Stimulated activated naive CD8-positive, alpha-beta T cell treated with anti-CD3 and anti-CD28 coated beads, Interleukin-15, amount 100 ng/mL, for 72 hours (primary cell): ENCODE results near the gene NKRF.

Source experiments
- ATAC-seq: fragments of 150-1000 bp; cut with Tn5 transposase; 2 replicates; pipeline ENCODE4 v1.10.0; 2021; ENCODE audit warnings: mild to moderate bottlenecking, moderate library complexity
- DNase-seq, 2 donors: peaks; one replicate each; pipeline ENCODE4 v3.0.0; 2021 to 2022
- H3K27ac Mint-ChIP-seq, 2 donors: one replicate each; pipeline ENCODE4 v1.8.0; 2022; ENCODE audit warnings: mild to moderate bottlenecking in 2 of 2, mixed read lengths in 2 of 2, moderate library complexity in 2 of 2
- H3K27me3 Mint-ChIP-seq: one replicate; pipeline ENCODE4 v1.8.0; 2022; ENCODE audit warnings: mixed read lengths
- H3K4me1 Mint-ChIP-seq: one replicate; pipeline ENCODE4 v1.8.0; 2022; ENCODE audit warnings: mild to moderate bottlenecking, mixed read lengths
- H3K4me3 Mint-ChIP-seq, 2 donors: one replicate each; pipeline ENCODE4 v1.8.0; 2022; ENCODE audit warnings: mild to moderate bottlenecking in 2 of 2, mixed read lengths in 2 of 2, moderate library complexity in 1 of 2
- H3K9me3 Mint-ChIP-seq, 2 donors: one replicate each; pipeline ENCODE4 v1.8.0; 2022; ENCODE audit warnings: mixed read lengths in 2 of 2

NKRF gene

DNA sequence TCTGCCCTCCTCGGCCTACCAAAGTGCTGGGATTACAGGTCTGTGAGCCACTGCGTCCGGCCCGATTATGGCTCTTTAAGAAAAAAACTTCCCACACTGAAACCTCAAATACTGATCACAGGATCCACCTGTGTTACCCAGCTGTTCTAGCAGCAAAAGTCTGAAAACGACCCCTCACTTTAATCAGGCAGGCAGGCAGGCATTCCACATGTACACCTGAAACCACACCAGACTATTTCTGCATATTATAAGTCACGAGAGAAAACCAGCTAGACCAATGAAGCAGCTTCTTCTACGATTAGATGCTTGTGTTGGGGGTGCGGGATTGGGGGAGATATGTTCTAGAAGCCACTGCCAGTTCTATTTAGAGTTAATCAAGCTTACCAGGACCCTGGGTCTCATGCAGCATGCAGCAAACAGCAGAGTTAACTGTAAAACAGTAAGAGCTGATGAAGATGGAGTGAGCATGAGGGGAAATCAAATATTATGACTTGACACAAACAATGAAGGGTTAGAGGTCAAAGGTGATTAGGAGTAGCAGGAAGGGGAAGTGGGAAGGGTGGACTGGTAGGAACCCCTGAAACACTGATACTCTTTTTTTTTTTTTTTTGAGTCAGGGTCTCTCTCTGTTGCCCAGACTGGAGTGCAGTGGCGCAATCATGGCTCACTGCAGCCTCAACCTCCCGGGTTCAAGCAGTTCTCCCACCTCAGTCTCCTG, 18.9 kb upstream of the NKRF start:
- Mint-ChIP-seq H3K4me3 (no peak overlapping the region), H3K9me3 (no peaks in the 10 kb centered on the region), H3K27me3 (no peaks in the 10 kb centered on the region), H3K27ac (peak overlapping the region in 1 of 2 donors; percentile 80), H3K4me1 (peaks cover under 1% of the 10 kb centered on the region)
- no peak for ATAC-seq
- no peak for DNase-seq

DNA sequence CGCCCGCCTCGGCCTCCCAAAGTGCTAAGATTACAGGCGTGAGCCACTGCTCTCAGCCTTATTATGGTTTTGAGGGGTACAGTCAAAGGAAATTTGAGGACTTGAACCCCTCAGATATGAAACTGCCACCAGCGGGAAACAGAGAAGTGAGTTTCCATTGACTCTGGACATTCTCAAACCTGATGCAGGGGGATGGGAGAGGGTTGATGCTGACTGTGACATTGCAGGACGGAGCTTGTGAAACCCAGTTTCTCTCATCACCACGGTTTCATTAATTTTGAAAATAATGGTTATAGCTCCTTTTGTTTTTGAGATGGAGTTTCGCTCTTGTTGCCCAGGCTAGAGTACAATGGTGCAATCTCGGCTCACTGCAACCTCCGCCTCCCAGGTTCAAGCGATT, 18.2 kb upstream of the NKRF start:
- Mint-ChIP-seq H3K4me1 (peaks cover 7% of the 10 kb centered on the region), H3K4me3 (no peak overlapping the region), H3K27me3 (no peaks in the 10 kb centered on the region), H3K9me3 (no peaks in the 10 kb centered on the region), H3K27ac (no peak overlapping the region)
- DNase-seq (no peak), ATAC-seq (no peak)

GRCh38 chrX:119622356-119623232, 16.4 kb upstream of the NKRF start:
- Mint-ChIP-seq H3K9me3 (no peaks in the 10 kb centered on the region), H3K4me1 (peaks cover 12% of the 10 kb centered on the region), H3K27me3 (no peaks in the 10 kb centered on the region), H3K27ac (peak overlapping the region in 1 of 2 donors; percentile 27), H3K4me3 (no peak overlapping the region)
- DNase-seq (no peak), ATAC-seq (no peak)

DNA sequence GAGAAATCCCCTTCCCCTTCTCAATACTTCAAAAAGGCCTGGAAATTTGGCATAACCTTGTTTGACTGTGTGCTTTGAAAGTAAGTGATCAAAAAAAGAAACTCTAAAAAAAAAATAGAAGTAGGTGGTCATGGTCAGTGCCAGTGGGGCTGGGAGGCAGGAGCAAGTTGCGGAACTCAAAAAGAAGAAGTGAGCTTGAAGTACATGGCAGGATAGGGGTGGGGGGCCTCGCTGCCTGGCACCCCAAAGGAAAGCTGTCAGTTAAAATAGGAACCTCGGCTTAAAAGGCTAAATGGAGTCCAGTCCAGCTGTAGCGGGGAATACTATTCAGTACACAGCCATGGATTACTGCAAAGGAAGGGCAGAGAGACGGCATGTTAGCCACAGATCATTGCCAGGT, 12.2 kb upstream of the NKRF start:
- peak overlapping the region in 1 of 2 donors; percentile 21 for H3K27ac Mint-ChIP-seq
- H3K9me3 Mint-ChIP-seq = no peaks in the 10 kb centered on the region
- no peak overlapping the region for H3K4me3 Mint-ChIP-seq
- peaks cover 18% of the 10 kb centered on the region for H3K4me1 Mint-ChIP-seq
- ATAC-seq (no peak), DNase-seq (no peak)
- H3K27me3 Mint-ChIP-seq = no peaks in the 10 kb centered on the region

DNA sequence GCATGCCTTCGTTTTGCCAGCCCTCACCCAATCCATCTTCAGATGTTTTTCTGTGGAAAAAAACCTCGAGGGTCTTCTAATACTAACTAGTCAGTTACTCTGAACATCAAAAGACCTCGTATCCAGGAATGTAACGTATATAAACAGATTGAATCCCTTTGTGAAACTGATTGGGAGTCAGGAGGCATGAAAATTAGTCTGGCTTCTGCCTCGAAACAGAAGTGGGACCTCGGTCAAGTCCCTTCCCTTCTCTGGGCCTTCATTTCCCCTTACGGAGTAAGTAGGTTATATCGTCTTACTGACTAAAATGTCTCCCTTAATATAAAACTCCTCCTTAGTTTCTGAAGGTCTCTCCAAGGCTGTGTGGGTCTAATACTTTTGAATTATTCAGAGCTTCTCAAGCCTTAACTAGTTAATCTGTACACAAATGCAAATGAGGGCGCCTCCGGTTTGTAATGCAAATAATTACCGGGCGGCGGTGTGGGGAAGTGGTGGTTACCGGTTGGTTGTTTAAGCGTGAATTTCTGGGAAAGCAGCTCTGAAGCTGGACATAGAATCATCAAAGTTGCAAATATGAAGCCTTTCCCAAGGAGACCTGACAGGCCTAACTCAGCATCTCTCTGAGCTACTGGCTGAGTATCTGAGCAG, 11.4 kb upstream of the NKRF start:
- Mint-ChIP-seq H3K27me3 (no peaks in the 10 kb centered on the region), H3K4me3 (no peak overlapping the region), H3K27ac (no peak overlapping the region), H3K4me1 (peaks cover 18% of the 10 kb centered on the region), H3K9me3 (no peaks in the 10 kb centered on the region)
- DNase-seq (no peak), ATAC-seq (no peak)

GRCh38 chrX:119614776-119615175, 8.6 kb upstream of the NKRF start:
- H3K9me3 Mint-ChIP-seq = no peaks in the 10 kb centered on the region
- H3K4me1 Mint-ChIP-seq = peaks cover 15% of the 10 kb centered on the region
- ATAC-seq (peak; percentile 27), DNase-seq (no peak)
- H3K27me3 Mint-ChIP-seq = no peaks in the 10 kb centered on the region
- H3K27ac Mint-ChIP-seq = peak overlapping the region in 1 of 2 donors; percentile 19
- H3K4me3 Mint-ChIP-seq = no peak overlapping the region

GRCh38 chrX:119607018-119607389, 780 bp upstream of the NKRF start:
- no peak overlapping the region for H3K27ac Mint-ChIP-seq
- H3K9me3 Mint-ChIP-seq = no peaks in the 10 kb centered on the region
- peaks cover 17% of the 10 kb centered on the region for H3K4me1 Mint-ChIP-seq
- no peaks in the 10 kb centered on the region for H3K27me3 Mint-ChIP-seq
- peak overlapping the region; percentile 91 to 92 for H3K4me3 Mint-ChIP-seq
- no peak for DNase-seq
- ATAC-seq = no peak

DNA sequence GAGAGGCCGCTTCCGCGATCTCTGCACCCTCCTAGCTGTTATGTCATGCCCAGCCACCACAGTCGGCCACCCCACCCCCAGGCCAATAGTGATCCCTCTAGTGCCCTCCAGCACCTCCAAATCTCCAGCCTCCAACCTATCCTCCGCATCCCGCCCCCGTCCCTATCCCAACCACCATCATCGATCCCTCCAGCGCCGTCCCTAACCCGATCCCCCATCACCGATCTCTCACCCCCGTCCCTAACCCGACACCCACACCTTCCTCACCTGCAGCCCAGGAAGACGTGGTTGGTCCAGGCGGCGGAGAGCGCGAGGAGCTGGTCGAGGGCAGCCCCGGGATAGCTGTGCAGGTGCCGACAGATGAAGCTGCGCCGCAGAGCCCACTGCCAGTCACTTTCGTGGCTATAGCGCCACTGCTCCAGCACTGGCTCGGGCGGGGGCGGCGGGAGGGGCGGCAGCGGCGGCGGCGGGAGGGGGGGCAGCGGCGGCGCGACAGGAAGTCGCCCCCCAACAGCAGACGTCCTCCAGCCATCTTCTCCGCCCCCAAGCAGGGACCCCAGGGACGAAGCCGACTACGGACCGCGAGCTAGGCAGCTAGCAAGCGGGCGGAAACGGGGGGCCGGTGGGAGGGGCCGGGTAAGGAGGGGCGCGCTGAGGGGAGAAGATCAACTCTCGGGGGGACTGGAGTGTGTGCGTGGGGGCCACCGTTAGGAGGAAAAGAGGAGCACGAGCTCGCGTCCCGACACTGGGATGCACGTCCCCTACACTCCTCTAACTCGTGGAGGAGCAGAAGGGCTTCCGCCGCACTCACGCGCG, 552 bp downstream of the NKRF start:
- ATAC-seq (peak; percentile 74), DNase-seq (peak in 1 of 2 donors; percentile 45)
- H3K27ac Mint-ChIP-seq = peak overlapping the region; percentile 97
- H3K4me1 Mint-ChIP-seq = peaks cover 26% of the 10 kb centered on the region
- peak overlapping the region; percentile 91 to 92 for H3K4me3 Mint-ChIP-seq
- H3K27me3 Mint-ChIP-seq = no peaks in the 10 kb centered on the region
- H3K9me3 Mint-ChIP-seq = no peaks in the 10 kb centered on the region

DNA sequence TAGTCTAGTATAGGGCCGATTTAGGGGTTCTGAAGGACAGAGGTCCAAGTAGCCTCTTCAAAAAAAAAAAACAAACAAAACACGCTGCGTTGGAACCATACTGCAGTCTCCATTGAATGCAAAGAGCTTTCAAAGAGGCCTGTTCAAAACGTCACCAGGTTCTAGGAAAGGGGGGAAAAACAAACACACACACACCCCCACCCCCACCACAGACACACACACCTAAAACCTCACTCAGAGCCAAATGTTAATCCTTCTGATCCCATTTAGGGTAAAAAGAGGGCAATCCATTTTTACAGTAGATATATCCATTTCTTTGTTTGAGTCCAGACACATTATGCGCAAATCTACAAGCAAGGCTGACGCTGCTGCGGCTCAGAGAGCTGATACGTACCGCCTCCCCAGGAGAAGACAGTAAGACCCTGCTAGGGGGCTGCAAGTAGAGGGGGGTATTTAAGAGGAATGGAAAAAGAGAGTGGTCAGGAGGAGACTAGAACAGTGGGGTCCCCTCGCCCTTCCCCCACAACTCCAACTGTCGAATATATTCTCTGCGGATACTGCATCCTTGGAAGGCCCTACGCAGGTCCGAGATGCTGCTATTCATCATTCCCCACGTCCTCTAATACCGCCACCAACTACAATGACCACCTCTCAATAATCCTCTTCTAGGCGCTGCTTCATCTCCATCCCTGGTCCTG, 1.3 kb downstream of the NKRF start:
- DNase-seq (no peak), ATAC-seq (no peak)
- Mint-ChIP-seq H3K27ac (peak overlapping the region; percentile 93), H3K4me3 (peak overlapping the region; percentile 91 to 92), H3K9me3 (no peaks in the 10 kb centered on the region), H3K4me1 (peaks cover 26% of the 10 kb centered on the region), H3K27me3 (no peaks in the 10 kb centered on the region)

GRCh38 chrX:119602701-119603255, 3.4 kb downstream of the NKRF start:
- ATAC-seq (no peak), DNase-seq (no peak)
- peaks cover 26% of the 10 kb centered on the region for H3K4me1 Mint-ChIP-seq
- H3K27ac Mint-ChIP-seq = no peak overlapping the region
- no peak overlapping the region for H3K4me3 Mint-ChIP-seq
- no peaks in the 10 kb centered on the region for H3K27me3 Mint-ChIP-seq
- no peaks in the 10 kb centered on the region for H3K9me3 Mint-ChIP-seq

- H3K4me1 Mint-ChIP-seq = no peaks in the 10 kb centered on the region
- H3K27me3 Mint-ChIP-seq = no peaks in the 10 kb centered on the region
- H3K9me3 Mint-ChIP-seq = no peaks in the 10 kb centered on the region
- ATAC-seq (no peak), DNase-seq (no peak)
- no peak overlapping the region for H3K4me3 Mint-ChIP-seq
- peak overlapping the region in 1 of 2 donors; percentile 49 for H3K27ac Mint-ChIP-seq
Measured at GRCh38 chrX:119589810-119590209, 16.4 kb downstream of the NKRF start.

GRCh38 chrX:119583431-119584059, 22.7 kb downstream of the NKRF start:
- Mint-ChIP-seq H3K9me3 (no peaks in the 10 kb centered on the region), H3K27ac (peak overlapping the region in 1 of 2 donors; percentile 83), H3K4me3 (no peak overlapping the region), H3K27me3 (no peaks in the 10 kb centered on the region), H3K4me1 (peaks cover 7% of the 10 kb centered on the region)
- ATAC-seq = no peak
- DNase-seq = no peak

GRCh38 chrX:119579414-119579813, 26.8 kb downstream of the NKRF start:
- no peak overlapping the region for H3K27ac Mint-ChIP-seq
- no peaks in the 10 kb centered on the region for H3K27me3 Mint-ChIP-seq
- ATAC-seq = no peak
- H3K4me1 Mint-ChIP-seq = peaks cover 7% of the 10 kb centered on the region
- H3K9me3 Mint-ChIP-seq = no peaks in the 10 kb centered on the region
- H3K4me3 Mint-ChIP-seq = no peak overlapping the region
- no peak for DNase-seq
